Stimulated activated CD4-positive, alpha-beta T cell treated with anti-CD3 and anti-CD28 coated beads, Interleukin-12 subunit alpha, Interleukin-12 subunit beta, amount 100 ng/mL, for 48 hours (primary cell): ENCODE measurements around the gene STRN.
"Not testable (repeated sequence)": the region's sequence is repeated elsewhere in the genome, so short reads cannot be mapped to it uniquely, and the experiment has no call there.

Experiments used
- DNase-seq, 3 donors: peaks; one replicate each; pipeline ENCODE4 v3.0.0-alpha.2; 2020; ENCODE audit warnings: low read depth in 2 of 3, low spot score in 1 of 3

STRN gene, protein sequence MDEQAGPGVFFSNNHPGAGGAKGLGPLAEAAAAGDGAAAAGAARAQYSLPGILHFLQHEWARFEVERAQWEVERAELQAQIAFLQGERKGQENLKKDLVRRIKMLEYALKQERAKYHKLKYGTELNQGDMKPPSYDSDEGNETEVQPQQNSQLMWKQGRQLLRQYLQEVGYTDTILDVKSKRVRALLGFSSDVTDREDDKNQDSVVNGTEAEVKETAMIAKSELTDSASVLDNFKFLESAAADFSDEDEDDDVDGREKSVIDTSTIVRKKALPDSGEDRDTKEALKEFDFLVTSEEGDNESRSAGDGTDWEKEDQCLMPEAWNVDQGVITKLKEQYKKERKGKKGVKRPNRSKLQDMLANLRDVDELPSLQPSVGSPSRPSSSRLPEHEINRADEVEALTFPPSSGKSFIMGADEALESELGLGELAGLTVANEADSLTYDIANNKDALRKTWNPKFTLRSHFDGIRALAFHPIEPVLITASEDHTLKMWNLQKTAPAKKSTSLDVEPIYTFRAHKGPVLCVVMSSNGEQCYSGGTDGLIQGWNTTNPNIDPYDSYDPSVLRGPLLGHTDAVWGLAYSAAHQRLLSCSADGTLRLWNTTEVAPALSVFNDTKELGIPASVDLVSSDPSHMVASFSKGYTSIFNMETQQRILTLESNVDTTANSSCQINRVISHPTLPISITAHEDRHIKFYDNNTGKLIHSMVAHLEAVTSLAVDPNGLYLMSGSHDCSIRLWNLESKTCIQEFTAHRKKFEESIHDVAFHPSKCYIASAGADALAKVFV

DNA sequence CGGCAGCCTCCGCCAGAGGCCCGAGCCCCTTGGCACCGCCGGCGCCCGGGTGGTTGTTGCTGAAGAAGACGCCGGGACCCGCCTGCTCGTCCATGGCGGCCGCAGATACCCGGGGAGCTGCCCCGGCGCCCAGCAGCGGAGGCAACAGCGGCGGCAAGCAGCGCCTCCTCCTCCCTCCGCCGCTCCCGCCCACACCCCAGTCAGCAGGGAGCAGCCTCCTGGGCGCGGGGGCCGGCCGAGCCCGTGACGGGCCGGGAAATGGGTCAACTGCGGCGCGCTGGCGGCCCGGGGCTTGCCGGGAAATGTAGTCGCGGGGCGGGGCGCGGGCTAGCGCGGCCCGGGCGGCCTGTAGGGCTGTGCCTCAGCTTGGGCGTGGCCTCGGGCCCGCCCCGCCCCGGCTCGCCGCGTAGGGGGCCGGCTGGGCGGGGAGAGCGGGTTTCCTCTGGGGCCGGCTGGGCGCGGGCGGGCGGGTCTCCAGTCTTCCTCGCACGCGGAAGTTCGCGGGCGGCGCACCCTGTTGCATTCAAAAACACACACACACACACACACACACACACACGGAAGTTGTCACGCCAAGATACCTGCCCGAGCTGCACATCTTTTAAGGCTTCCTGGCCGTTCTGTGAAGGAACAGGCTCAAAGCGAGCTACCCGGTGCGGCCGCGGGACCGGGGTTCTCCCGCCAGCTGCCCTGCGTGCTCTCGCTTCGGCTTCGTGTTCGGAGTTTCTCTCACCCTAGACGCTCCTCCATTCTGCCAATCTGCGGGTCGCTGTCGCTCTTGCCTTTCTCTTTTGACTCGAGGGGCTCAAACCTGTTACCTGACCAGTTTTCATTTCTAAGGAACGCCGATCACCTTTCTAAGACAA is at the start of gene STRN:
Gene STRN, minus strand, starts transcription at position 167 of the 866 bp plus-strand sequence. Its CDS starts 73 bp downstream, at position 94.
- peak; percentile 91 to 97 (median 94) for DNase-seq

DNA sequence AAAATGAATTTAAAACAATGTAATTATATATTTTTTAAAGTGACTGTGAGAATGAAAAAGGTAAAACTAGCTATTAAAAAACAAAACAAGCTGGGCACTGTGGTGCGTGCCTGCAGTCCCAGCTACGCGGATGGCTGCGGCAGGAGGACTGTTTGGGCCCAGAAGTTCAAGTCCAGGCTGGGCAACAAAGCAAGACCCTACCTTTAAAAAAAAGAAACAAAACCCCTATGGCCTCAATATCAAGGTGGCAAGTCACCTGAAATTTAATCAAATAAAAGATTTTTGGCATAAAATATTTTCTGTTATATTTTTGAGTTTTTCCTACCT is 46.9 kb upstream of the STRN start:
- DNase-seq = no peak

DNA sequence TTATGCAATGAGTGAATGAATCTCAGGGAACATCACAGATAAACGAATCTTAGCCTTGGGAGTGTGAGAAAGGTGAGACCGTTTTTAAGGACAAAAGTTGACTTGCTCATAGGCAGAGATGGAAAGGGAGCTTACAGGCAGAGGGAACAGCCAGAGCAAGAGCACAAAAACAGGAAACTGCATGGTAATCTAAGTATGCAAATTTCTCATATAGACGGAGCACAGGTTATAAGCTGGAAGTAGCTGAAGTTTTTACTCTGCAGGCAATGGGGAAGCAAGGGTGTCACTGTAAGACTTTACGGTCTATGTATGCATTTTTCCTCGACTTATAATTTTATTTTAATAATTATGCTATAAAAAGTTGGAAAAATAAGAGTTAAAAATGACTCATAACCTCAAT is 44.8 kb upstream of the STRN start:
- no peak for DNase-seq

DNA sequence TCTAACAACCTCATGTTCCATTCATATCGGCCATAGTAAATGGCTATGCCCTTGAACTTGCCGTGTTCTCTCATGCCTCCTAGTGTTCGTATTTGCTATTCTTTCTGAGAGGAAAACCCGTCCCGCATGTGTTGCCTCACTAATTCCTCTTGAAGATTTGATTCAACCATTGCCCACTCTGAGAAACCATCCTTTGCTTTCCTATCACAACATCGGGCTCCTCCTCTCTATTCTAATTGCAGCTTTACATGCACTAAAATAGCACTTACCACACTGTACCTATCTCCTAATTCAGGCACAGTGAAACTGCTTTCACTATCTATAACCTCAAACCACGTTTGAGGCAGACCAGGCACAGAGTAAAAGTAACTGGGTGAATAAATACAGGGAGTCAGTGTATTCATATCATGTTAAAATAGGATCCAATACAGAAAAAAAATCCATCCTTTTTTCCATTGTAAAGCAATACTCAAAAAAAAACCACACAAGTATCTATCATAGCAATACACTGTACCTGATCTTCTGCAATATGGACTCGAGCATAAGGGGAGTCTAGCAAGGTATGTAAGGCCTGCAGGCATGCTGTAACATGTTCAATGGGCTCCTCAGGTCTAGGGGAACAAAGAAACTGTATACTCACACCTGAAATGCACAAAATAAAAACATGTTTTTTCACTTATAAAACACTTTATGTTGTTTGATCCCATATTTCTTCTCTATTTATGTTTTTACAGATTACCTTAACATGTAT is 39.0 kb upstream of the STRN start:
- DNase-seq = no peak

DNA sequence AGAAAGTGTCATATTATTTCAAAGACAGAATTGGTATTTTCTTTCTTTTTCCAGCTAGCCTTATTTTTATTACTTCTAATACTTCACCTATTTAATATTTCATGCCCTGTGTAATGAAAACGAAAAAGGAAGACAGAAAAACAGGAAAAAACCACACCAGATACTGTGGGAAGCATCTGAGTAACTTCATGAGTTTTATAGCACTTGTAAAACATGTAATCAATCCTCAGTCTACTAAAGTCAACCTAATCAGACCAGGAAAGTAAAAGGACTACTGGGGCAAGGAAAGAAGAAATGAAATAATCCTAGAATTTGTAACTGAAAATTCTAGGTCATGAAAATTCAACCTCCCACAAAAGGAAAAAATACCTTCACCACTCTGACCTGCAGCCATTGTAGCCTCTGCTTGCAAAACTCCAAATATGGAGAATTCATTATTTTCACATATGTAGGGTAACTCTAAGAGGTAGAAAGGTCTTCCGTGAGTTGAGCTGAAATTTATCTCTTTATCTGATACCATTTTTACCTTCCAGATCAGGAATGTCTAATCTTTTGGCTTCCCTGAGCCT is 34.7 kb upstream of the STRN start:
- DNase-seq = no peak

DNA sequence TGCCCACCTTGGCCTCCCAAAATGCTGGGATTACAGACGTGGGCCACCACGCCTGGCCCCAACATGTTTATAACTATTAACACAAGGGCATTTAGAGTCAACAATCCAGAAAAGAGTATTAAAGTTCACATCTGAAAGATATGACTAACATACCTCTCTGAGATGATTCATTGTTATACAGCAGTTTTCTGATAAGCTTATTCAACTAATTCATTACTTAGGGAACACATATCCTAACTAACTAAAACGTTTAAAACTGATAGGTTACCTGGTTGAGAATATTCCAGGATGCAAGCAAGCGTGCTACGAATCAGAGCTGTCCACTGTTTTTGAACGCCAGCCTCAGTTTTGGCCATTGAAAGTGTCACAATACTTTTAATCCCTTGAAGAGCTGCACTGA is 34.0 kb upstream of the STRN start:
- no peak for DNase-seq

DNA sequence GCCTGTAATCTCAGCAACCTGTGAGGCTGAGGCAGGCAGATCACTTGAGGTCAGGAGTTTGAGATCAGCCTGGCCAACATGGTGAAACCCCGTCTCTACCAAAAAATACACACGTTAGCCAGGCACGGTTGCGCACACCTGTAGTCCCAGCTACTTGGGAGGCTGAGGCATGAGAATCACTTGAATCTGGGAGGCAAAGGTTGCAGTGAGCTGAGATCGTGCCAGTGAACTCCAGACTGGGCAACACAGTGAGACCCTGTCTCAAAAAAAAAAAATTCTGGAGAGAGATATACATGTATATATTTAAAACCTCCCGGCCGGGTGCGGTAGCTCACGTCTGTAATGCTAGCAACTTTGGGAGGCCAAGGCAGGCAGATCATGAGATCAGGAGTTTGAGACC is 33.1 kb upstream of the STRN start:
- not testable (repeated sequence) for DNase-seq

DNA sequence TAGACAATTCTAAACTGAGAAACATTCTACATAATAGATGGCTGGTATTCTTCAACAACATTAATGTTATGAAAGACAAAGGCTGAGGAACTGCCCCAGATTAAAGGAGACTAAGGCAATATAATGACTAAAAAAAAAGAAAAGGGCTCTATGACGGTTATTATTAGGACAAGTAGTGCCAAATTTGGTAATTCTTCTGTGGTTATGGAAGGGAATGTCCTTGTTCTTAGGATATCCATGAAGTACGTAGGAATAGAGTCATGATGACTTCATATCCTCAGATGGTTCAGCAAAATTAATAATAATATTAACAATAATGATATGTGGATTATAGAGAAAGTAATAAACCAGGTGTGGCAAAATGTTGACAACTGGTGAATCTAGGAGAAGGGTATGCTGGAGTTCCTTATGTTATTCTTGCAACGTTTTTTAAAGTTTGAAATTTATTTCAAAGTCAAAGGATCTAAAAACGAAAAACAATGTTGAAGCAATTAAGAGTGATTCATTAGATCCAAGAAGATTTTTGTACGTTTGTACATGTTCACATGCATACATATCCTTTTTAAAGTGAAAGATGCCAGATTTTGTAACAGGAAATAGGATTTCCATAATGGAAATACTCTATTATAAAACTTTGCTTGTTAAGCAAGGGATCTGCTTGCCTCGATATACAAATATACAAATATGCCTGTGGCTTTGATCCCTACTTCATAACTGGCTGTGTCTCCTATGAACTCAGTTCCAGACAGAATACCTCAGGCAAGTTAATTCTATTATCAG is 27.7 kb upstream of the STRN start:
- no peak for DNase-seq

DNA sequence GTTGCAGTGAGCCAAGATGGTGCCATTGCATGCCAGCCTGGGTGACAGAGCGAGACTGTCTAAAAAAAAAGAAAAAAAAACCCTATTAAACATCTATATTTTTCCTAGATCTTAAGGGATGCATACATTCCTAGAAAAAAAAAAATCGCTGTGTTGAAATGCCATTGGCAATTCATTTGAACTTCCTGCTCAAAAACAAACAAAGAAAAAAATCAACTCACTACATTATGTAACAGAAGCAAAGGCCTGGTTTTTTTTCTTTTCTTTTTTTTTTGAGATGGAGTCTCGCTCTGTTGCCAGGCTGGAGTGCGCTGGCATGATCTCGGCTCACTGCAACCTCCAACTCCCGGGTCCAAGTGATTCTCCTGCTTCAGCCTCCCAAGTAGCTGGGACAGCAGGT is 21.7 kb upstream of the STRN start:
- DNase-seq = no peak

DNA sequence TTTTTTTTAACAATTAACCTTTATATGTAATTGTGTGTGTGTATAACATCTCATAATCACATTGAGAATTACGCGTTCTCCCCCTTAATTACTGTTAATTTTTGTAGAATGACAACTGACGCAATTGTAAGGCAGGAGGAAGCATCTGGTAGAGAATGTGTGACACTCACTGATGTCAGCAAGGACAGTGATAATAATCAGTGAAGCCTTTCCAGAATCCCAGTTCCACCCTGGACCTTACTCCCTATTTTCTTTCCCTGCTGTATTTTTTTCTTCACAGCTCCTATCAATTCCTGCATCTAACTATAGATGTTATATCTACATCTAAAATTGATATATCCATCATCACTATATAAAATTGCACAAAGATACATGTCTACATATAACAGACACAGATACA is 16.1 kb upstream of the STRN start:
- DNase-seq = no peak

DNA sequence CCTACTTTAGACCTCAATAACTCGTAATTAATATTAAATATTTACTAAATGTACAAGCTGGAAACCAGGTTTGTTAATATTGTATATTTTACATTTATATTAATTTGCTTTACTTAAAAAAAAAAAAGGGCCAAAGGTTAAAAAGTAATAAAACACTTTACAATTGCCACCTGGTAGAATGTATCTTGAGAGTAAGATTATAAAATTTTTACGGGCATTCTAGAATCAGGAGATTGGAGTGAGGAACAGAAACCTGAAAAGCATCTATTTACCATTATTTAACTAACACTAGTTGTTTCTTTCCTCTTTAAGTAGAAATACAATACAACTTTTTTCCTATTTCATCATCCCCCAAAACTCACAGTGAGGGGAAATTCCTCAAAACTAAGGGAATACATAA is 15.6 kb upstream of the STRN start:
- DNase-seq = no peak

DNA sequence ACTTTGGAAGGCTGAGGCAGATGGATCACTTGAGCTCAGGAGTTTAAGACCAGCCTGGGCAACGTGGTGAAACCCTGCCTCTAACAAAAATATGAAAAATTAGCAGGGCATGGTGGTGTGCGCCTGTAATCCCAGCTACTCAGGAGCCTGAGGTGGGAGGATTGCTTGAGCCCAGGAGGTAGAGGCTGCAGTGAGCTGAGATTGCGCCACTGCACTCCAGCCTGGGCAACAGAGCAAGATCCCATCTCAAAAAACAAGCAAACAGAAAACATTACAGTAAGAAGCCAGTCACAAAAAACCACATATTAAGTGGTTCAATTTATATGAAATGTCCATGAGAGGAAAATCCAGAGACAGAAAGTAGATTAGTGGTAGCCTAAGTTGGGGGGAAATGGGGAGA is 12.7 kb upstream of the STRN start:
- not testable (repeated sequence) for DNase-seq

DNA sequence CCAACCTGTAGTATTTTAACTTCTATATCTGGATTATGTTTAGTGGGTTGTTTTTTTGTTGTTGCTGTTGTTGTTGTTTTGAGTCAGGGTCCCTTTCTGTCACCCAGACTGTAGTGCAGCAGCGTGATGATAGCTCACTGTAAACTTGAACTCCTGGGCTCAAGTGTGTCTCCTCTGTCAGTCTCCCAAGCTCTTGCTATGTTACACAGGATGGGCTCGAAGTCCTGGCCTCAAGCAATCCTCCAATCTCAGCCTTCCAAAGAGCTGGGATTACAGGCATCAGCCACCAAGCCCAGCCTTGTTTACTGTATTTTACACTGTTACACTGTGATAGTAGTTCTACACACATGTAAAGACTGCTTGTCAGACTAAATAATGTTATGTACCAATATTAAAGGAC is 9.7 kb upstream of the STRN start:
- DNase-seq = no peak

DNA sequence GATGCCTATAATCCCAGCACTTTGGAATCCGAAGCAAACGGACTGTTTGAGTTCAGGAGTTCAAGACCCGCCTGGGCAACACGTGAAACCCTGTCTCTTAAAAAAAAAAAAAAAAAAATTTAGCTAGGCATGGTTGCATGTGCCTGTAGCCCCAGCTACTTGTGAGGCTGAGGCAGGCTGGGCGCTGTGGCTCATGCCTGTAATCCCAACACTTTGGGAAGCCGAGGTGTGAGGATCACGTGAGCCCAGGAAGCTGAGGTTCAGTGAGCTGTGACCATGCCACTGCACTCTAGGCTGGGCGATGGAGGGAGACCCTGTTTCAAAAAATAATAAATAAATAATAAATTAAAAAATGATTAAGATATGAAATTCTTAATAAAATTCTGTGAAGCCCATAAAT is 9.0 kb upstream of the STRN start:
- DNase-seq = no peak

DNA sequence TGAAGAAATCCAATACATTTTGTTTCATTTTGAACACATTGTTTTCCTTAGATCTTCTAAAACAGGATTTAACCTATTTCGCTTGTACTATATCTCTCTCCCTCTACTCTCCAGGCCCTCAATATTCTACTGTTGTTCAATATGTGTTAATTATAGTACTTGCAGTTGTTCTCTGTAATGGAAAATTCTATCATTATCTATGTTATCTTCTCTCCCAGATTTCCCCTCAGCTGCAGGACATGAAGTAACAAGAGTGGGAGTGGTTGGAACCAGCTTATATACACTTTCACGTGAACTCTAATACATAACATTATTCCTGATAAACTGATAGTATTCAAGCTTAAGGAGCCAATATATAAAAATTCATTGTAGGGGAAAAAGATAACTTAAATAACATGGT is 7.0 kb upstream of the STRN start:
- no peak for DNase-seq

DNA sequence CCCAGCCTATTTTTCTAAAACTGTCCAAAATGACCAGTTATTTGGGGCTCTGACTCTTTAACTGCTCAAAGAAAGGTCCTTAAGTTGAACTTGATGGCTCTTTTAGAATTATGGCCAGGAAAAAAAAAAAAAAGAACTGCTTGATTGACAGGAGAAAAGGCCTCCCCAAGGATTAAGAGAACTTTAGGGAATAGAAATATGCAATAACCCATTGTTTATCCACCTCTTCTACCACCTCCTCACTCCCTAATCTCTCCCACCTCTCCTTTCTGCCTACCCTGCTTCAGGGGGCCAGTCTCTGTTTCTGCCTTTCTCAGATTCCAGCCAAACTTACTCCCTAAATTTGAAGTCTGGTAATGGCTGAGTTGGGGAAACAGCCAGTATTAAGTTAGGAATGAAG is 5.7 kb upstream of the STRN start:
- DNase-seq = no peak

DNA sequence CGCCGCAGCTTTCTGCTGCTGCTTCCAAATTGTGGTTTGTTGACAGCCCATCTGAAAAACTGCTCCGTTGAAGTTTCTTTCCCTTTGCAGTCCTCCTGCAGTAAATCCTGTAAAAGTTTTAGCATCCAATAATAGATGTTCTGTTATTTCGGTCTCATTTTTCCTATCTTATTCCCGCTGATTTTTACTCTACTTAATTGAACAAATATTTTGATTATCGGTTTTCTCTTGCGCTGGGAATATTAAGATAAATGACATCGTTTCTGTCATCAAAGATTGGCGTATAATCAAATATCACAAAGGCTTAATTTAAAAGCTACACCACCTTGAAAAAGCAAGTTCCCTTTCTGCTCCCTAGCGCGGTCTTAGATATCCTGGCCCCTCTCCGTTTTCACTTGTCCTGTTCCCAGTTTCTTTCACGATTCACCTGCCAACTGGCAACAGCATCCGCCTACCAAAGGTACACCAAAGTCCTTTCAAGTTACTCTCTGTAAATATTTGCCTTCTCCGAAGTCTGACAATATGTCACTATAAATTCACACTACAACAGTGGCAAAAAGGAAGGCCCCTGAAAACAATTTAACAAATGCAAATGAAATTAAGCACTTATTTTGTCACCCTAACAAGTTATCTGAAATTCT is 1.0 kb upstream of the STRN start:
- DNase-seq = no peak

DNA sequence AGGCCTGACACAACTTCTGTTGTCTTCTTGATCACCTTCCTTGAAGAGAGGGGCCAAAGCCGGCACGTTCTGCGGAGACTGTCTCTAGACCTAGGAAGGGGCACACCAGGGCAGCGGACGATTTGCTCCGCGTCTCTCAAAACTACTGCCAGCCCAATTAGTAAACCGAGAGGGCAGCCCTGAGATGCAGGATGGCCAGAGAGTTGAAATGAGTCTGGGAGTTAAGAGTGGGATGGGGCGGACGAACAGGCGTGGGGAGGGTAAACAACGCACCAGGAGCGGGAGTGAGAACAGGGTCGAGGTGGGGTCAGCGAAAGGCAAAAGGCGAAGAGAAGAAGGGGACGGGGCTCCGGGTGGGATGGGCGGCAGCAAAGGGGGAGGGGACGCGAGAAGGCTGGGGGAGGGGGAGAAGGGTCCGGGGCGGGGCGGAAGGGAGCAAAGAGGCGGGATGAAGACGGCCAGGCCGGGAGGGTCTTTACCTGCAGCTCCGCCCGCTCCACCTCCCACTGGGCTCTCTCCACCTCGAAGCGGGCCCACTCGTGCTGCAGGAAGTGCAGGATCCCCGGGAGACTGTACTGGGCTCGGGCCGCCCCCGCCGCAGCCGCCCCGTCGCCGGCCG is 476 bp downstream of the STRN start:
- peak in 2 of 3 donors; percentile 5 to 28 for DNase-seq

DNA sequence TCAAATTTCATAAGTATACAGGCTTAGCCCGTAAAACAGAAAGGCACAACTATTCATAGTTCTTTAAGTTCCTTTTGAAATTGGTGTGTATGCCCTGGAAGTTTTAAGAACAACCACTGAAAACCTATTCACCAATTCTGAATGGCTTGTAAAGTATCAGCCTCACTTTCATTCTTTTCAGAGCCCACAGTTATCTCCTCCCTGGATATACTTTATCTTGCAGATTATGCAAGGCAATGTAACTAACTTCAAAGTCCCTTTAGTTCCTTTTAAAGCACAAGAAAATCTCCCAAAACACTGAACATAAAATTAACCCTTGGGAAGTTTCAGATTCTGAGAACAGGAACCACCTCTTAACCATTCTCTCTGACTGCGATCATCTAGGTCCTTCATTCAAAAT is 1.1 kb downstream of the STRN start:
- DNase-seq = no peak
